Measurements from ENCODE around the gene ARL4A.
"Not testable (repeated sequence)": the region's sequence is repeated elsewhere in the genome, so short reads cannot be mapped to it uniquely, and the experiment has no call there.

The ARL4A gene

DNA sequence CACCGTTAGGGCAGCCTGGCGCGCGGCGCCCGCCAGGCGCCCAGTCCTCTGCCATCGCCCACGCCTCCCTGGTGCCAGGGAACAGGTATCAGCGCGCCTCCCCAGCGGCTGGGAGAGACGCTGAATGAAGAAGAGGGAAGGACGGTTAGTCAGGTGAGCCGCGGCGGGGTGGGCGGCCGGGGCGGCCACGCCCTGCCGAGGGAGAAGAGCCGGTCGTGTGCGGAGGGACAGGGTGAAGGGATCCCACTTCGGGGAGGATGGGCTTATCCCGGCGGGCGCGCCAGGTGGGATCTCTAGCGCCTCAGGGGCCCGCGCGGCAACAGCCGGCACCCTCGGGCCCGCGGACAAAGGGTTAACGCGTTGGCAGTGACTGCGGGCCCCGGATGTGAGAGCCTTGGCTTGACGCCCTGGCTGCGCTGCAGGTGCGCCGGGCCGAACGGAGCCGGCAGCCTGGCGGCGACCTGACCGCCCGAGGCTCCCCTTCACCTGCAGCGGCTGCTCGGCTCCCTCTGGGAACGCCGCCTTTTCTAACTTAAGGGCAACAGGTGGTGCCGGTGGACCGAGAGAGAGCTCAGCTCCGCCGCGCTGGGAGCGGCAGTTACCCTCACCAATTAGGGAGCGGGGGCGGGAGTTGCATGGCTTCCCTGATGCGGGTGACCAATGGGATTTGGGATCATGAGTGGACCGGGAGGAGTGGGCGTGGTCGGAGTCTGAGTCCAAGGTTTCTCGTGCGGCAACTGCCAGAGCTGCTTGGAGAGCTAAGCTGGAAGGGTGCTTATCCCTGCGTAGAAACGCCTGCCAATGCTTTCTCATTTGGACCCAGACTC lies at the start of gene ARL4A:
ARL4A (plus strand) TSS at position 743 of the 827 bp plus-strand sequence. CDS start 622 bp downstream, outside the sequence.
- DNase-seq, result peak; percentile 93

DNA sequence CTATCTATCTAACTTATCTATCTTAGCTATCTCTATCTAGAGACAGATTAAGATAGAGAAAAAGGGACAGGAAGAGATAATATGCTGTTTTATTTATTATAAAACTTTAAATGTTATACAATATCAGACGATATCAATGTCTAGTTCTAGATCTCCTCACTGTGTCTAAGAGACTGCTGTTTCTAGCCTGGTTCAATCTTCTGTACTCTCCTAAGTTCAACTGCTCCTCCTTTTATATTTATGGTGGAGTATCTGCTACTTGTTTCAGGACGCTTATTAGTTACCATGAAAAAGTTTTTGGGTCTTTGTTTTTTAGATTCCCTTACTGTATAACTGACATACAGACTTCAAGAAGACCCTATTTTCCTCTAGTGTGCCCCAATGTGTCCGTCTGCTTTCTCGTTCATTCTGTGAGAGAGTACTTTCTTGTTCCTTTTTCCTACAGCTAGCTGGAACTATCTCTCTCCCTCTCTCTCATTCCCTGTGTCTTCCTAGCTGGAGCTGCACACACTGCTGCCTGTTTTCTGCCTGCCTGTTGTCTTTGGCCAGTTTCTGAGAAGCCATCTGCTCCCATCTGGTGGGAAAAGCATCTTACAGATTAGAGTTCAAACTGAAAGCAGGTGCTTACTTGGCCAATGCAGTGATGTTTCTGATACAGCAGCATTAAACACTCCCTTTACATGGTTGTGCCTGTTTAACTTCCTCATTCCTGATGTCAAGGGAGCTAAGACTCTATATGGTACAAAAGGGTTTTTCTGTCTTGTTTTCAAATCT lies 49.4 kb upstream of the ARL4A start:
- no peak for DNase-seq

- DNase-seq, result no peak
These were observed 48.5 kb upstream of the ARL4A start for GRCh38 chr7:12638851-12639456.

DNA sequence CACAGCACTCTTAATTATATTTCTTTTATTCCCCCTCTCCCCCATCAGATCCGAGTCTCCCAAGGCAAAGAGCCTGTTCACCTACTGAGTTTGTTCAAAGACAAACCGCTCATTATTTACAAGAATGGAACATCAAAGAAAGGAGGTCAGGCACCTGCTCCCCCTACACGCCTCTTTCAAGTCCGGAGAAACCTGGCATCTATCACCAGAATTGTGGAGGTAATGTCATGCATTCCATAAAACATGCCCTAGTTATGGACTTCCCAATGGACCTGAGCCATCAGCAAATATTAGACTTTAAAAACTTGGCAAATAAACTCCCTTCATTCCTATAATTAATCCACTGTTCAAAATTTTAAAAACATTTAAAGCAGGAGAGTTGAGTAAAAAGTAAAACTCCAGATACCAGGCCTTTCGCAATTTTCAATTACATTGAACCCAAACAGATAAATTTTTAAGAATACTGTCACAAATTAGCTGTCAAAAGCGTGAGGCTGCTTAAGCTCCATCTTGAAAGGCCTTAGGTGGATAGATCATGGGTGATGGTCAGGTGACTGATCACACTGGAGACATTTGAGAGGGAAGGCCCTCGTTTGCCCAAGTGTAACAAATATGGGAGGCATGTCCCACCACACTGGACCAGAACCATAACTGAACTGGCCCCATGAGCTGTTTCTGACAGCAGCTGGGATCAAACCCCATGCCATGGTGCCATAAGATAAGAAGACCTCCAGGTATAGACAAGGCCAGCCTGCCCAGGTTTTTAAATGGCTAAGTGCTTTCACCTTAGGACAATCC lies 46.9 kb upstream of the ARL4A start:
- no peak for DNase-seq

DNA sequence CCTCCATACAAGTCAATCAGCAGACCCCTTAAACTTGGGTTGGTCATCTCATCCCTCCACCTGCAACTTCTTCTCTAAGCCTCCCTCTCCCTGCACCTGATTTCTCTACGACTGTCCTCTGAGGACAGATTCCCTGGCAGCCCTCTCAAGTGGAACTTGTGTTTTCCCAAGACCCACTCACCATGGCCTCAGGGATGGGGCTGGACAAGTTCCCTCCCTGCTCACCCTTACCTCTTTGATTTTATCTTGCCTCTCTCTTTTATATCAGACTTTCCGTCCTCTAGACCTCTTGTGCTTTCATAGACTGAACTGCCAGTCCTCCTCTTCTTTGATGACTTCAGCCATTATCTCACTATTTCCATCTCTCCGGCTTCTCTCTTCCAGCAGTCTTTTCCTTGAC lies 46.2 kb upstream of the ARL4A start:
- no peak for DNase-seq

DNA sequence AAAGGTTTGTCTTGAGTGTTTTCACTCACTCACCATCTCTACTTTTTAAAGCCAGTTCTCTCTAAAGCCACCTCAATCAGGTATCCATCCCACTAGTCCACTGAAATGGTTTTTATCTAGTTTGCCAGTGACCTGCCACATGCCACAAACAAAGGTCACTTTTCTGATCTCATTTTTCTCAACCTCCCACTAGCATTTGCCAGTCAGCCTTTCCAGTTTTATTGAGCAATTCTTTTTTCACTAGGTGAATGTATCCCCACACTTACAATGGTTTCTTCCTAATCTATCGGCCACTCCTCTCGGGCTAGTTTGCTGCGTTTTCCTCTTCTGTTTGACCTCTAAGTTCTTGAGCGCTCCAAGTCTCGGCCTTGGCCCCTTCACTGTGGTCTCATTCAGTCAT lies 44.9 kb upstream of the ARL4A start:
- DNase-seq, result no peak

DNA sequence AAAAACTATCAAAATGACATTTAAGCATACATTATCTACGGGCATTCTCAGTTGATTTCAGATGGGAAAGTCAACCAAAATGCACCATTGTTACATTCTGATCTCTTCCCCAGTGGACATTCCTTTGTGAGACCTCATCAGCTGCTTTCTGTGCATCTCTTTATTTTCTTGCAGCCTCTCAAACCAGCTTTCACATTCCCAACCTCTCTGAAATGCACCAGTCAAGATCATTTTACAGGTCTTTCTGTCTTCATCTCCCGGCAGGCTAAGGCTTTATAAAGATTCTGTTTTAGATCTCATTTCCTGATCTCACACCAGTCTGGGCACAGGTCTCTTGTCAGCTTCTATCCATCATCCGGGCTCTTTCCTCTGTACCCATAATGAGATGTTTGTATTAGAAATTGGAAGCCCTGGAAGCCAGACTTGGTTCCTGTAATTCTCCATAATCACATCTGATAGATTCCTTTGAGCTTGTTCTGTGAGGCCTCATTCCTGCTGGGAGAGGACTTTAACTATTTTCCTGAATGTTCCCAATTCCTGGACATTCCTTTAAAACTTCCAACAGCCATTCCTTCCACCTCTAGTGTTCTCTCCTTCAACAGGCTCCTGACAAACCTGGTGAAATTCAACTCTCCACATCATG lies 44.3 kb upstream of the ARL4A start:
- no peak for DNase-seq

DNA sequence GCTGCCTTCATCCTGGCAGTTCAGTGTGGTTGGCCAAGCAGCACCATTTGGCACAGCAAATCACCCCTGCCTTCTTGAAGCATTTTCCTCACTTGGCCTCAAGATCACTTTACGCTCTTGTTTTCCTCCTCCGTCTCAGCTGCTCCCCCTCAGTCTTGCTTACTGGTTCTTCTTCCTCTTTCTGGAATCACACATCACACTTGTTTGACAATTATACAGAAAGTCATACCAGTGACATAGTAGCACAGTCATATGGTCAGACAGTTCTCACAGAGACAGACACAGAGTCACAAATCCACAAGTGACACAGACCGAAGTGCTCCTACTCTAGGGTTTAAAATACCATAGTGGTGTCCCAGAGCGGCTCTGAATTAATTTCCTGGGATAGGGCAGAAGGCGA lies 43.8 kb upstream of the ARL4A start:
- DNase-seq, result peak; percentile 39

GRCh38 chr7:12645212-12645611 lies 42.2 kb upstream of the ARL4A start:
- DNase-seq, result not testable (repeated sequence)

DNA sequence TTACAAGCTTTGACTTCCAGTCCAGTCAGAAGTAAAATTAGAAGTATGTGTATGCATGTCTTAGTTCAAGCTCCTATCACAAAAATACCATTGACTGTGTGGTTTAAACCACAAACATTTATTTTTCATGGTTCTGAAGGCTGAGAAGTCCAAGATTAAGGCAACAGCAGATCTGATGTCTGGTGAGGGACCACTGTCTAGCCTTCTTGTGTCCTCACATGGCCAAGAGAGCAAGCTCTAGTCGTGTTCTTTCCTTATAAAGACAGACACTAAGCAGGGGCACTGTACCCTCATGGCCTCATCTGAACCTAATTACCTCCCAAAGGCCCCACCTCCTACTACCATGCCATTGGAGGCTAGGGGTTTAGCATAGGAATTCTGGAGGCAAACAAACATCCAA lies 41.3 kb upstream of the ARL4A start:
- DNase-seq, result no peak

GRCh38 chr7:12647364-12648219 lies 39.8 kb upstream of the ARL4A start:
- no peak for DNase-seq

DNA sequence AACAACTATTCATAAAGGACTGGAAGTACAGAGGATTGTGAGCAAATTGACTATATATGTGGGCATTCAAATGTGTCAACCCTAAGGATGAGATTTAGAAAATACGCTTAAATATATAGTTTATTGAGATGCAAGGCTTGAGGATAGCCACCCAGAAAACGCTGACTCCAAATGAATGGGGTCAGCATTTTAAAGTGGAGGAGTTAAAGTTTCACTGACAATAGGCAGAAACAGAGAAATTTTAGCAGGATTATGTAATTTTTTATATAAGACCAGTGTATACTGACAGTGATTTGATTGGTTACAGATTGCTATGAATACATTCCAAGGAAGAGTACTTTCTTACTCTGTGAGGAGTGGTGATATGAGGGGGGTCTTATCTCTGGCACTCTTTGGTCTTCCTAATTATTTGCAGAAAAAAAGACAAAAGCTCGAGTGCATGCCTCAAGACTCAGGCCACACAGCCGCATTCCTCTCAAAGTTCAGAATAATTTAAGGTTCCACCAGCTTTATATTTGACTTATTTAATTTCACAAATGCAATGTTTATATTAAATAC lies 38.6 kb upstream of the ARL4A start:
- DNase-seq, result no peak

DNA sequence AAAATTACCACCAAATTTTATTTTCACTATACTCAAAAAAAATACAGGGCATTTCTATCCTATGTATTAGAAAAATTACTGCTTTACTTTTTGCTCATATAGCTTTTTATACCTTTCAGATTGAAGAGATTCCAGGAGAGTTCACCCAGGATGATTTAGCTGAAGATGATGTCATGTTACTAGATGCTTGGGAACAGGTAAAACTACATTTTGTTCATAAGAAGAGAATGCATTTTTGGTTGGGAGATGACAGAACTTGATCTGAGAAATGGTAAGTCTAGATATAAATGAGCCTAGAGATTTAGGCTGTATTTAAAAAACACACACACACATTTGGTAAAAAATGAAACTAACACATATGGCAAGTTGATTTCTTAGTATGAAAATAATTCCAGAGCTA lies 38.1 kb upstream of the ARL4A start:
- DNase-seq, result no peak

- no peak for DNase-seq
These were observed 37.4 kb upstream of the ARL4A start for GRCh38 chr7:12650080-12650479.

DNA sequence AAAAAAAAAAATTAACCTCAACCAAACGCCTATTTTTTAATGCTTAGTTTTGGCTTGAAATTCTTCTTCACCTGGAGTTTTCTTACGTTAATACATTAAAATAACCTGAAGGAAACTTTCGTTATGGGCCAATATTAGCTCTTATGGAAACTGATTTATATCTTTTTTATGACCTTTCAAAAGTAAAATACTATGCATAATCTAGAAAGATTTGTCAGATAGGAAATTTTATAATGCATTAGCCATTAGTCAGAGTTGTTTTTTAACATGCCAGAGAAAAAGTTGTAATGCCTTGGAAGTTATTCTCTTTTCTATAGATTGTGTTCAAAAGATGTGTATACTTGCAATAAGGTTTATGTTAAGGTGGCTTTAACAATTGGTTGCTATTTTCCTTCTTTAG lies 34.3 kb upstream of the ARL4A start:
- DNase-seq, result no peak

DNA sequence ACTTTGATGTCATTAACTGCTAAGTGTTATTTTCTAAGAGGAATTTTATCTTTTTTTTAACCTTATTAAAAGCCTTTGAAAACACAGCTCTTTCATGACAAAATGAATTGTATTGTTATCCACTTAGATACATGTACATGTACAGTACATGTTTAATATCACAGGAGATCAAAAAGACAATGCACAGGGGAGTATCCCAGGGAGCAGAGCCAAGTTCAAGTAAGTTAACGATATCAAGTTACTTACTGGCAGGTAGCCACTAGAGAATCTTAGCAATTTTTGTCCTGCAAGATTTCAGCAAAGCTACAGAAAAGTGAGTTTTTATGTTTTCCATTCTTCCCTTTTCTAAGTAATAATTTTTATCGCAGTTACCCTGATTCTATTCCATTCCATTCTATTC lies 33.9 kb upstream of the ARL4A start:
- DNase-seq, result no peak

GRCh38 chr7:12655161-12655560 lies 32.3 kb upstream of the ARL4A start:
- no peak for DNase-seq

- DNase-seq, result not testable (repeated sequence)
These were observed 27.0 kb upstream of the ARL4A start for GRCh38 chr7:12660423-12660822.

DNA sequence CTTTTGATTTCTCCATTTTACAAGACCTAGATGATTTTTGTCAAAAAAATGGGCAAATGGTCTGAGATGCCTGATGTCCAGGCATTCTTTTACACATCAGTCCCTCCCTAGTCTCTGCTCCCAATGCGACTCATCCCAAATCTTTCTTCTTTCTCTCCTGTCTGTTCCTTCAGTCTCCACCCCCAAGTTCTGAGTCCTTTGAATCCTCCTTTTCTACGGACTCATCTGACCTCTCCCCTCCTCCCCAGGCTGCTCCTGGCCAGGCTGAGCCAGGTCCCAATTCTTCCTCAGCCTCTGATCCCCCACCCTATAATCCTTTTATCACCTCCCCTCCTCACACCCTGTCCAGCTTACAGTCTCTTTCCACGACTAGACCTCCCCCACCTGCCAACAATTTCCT lies 26.4 kb upstream of the ARL4A start:
- not testable (repeated sequence) for DNase-seq

DNA sequence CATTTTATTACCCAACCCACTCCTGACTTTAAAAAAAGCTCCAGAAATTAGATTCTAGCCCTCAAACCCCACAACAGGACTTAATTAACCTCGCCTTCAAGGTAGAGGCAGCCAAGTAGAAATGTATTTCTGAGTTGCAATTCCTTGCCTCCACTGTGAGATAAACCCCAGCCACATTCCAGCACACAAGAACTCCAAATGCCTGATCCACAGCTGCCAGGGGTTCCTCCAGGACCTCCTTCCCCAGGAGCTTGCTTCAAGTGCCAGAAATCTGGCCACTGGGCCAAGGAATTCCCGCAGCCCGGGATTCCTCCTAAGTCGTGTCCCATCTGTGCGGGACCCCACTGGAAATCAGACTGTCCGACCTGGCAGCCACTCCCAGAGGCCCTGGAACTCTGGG lies 25.9 kb upstream of the ARL4A start:
- no peak for DNase-seq
